K562 (cell line): Measurements from ENCODE around the gene BCAS2. TPM values are rescaled to one million over a fixed set of nuclear protein-coding genes. Genes with fewer than 3 reads are reported as not detected.

Experiments used
- ATAC-seq: fragments of 200-7000 bp; cut with Tn5 transposase; 3 replicates; pipeline ENCODE4 v1.9.1; 2020; ENCODE audit warnings: moderate library complexity
- BruUV-seq: library from RNA; stranded (reverse); fragments of 400-500 nt; replicated peaks from 2 replicates; lab custom pipeline; 2021; lab: Mats Ljungman, UMichigan
- CTCF ChIA-PET: fragments of 300-600 bp; formaldehyde crosslinking; extraction: SDS; loops from one replicate; lab custom pipeline; 2021; ENCODE audit warnings: low intra/inter-chr PET ratio; lab: Yijun Ruan, JAX
- POLR2A ChIA-PET: fragments of 300-600, 350-650 bp; sonication (Branson Sonifier 250); formaldehyde crosslinking; extraction: SDS; loops from one replicate; lab custom pipeline; 2021; ENCODE audit warnings: antibody characterized with exemption, inconsistent platforms; lab: Yijun Ruan, JAX
- DNase-seq, 4 experiments: peaks; one replicate each; pipeline versions ENCODE4 v3.0.0 to v3.0.0-alpha.2; 2011 to 2018; ENCODE audit warnings: low spot score in 3 of 4, mixed read lengths in 3 of 4; ENCODE audit errors: extremely low read depth in 1 of 4
- FAIRE-seq: peaks from 2 replicates; lab custom pipeline; 2011; peaks lifted over from hg19 to GRCh38; lab: Jason Lieb, UNC
- H2AFZ ChIP-seq: 2 replicates; pipeline ENCODE4 v1.6.0; 2011; ENCODE audit warnings: low read depth, low read length, control low read depth, inconsistent platforms
- H3K27ac ChIP-seq: fragments of 200-600 bp; 3 replicates; pipeline ENCODE4 v1.8.0; 2011; ENCODE audit warnings: low read depth, mild to moderate bottlenecking, control low read depth, inconsistent platforms, low read length, moderate library complexity, mixed read lengths; ENCODE audit errors: extremely low read depth
- H3K27me3 ChIP-seq, 2 experiments: fragments of 300-600 bp in 1 of 2; 2 replicates in 1 of 2; 3 replicates in 1 of 2; pipeline versions ENCODE4 v1.6.0 to v1.8.0; 2011; ENCODE audit warnings: inconsistent platforms in 2 of 2, low read length in 2 of 2, mild to moderate bottlenecking in 1 of 2, mixed read lengths in 1 of 2, moderate library complexity in 1 of 2; ENCODE audit not compliant: control insufficient read depth in 2 of 2, insufficient read depth in 2 of 2
- H3K36me3 ChIP-seq: fragments of 300-600 bp; 3 replicates; pipeline ENCODE4 v1.8.0; 2011; ENCODE audit warnings: mild to moderate bottlenecking, low read length, inconsistent platforms; ENCODE audit not compliant: control insufficient read depth, insufficient read depth
- H3K4me1 ChIP-seq, 2 experiments: fragments of 200-600 bp in 1 of 2; replicated peaks in 1 of 2; 2 replicates in 1 of 2; 3 replicates in 1 of 2; pipeline versions ENCODE4 v1.5.1 to v1.8.0; 2011; ENCODE audit warnings: inconsistent platforms in 2 of 2, low read length in 2 of 2, mild to moderate bottlenecking in 1 of 2, mixed read lengths in 1 of 2, moderate library complexity in 1 of 2; ENCODE audit not compliant: control insufficient read depth in 2 of 2, insufficient read depth in 2 of 2
- H3K4me2 ChIP-seq: 2 replicates; pipeline ENCODE4 v1.6.1; 2011; ENCODE audit warnings: low read length, control low read depth, inconsistent platforms, mixed read lengths; ENCODE audit not compliant: insufficient read depth
- H3K4me3 ChIP-seq: fragments of 200-600 bp; sonication (generic), shearing (Covaris generic); 2 replicates; pipeline ENCODE4 v1.5.1; 2016; ENCODE audit warnings: control low read depth, inconsistent platforms
- H3K79me2 ChIP-seq: fragments of 200-600 bp; 3 replicates; pipeline ENCODE4 v1.8.0; 2011; ENCODE audit warnings: low read length, inconsistent platforms; ENCODE audit not compliant: control insufficient read depth, insufficient read depth
- H3K9ac ChIP-seq, 2 experiments: 2 replicates each; pipeline versions ENCODE4 v1.6.0 to v1.6.1; 2011; ENCODE audit warnings: low read depth in 2 of 2, low read length in 2 of 2, control low read depth in 1 of 2, inconsistent platforms in 1 of 2, mild to moderate bottlenecking in 1 of 2, mixed read lengths in 1 of 2; ENCODE audit not compliant: insufficient read depth in 1 of 2
- H3K9me1 ChIP-seq: one replicate; pipeline ENCODE4 v1.6.0; 2011; ENCODE audit warnings: inconsistent platforms, mild to moderate bottlenecking, low read length, moderate library complexity; ENCODE audit not compliant: control insufficient read depth, insufficient read depth
- H3K9me3 ChIP-seq: replicated peaks from 2 replicates; pipeline ENCODE4 v1.5.1; 2011; ENCODE audit warnings: low read depth, low read length, inconsistent platforms; ENCODE audit not compliant: control insufficient read depth, insufficient read depth
- H4K20me1 ChIP-seq: replicated peaks from 2 replicates; pipeline ENCODE4 v1.6.1; 2011; ENCODE audit warnings: low read length, inconsistent platforms, mixed read lengths; ENCODE audit not compliant: control insufficient read depth, insufficient read depth
- ADNP ChIP-seq: fragments of 200-800 bp; sonication (Bioruptor generic); IDR thresholded peaks from 2 replicates; pipeline ENCODE4 v1.6.1; 2016; ENCODE audit warnings: missing genetic modification characterization, missing compliant biosample characterization
- ATF7 ChIP-seq: fragments of 450-650 bp; IDR thresholded peaks from 2 replicates; pipeline ENCODE4 v1.7.1; 2014; ENCODE audit warnings: mild to moderate bottlenecking, moderate library complexity
- BCOR ChIP-seq: fragments of 450-650 bp; IDR thresholded peaks from 2 replicates; pipeline ENCODE4 v1.6.1; 2016
- BHLHE40 ChIP-seq: IDR thresholded peaks from 2 replicates; pipeline ENCODE4 v1.6.1; 2011; ENCODE audit warnings: low read length, improper control_type of control experiment
- CBFA2T3 ChIP-seq: fragments of 450-650 bp; IDR thresholded peaks from 2 replicates; pipeline ENCODE4 v1.6.1; 2017
- CC2D1A ChIP-seq: fragments of 450-650 bp; IDR thresholded peaks from 2 replicates; pipeline ENCODE4 v1.6.1; 2017; ENCODE audit warnings: mild to moderate bottlenecking
- CTBP1 ChIP-seq: fragments of 450-650 bp; IDR thresholded peaks from 2 replicates; pipeline ENCODE4 v1.6.1; 2016; ENCODE audit warnings: borderline replicate concordance
- E2F6 ChIP-seq, 2 experiments: IDR thresholded peaks; 2 replicates each; pipeline ENCODE4 v1.6.1; 2011; ENCODE audit warnings: borderline replicate concordance in 1 of 2, control low read depth in 1 of 2, low read depth in 1 of 2, low read length in 1 of 2, mild to moderate bottlenecking in 1 of 2, mixed read lengths in 1 of 2, moderate library complexity in 1 of 2; ENCODE audit not compliant: insufficient read depth in 1 of 2, insufficient read length in 1 of 2, poor library complexity in 1 of 2, severe bottlenecking in 1 of 2; ENCODE audit errors: extremely low read depth in 1 of 2
- ETS2 ChIP-seq: IDR thresholded peaks from 2 replicates; pipeline ENCODE4 v1.6.1; 2016; ENCODE audit warnings: borderline replicate concordance, missing genetic modification characterization, mild to moderate bottlenecking, moderate library complexity, missing compliant biosample characterization; ENCODE audit not compliant: poor library complexity, severe bottlenecking
- ETV5 ChIP-seq: sonication (generic); formaldehyde crosslinking; IDR thresholded peaks from 2 replicates; pipeline ENCODE4 v1.4.0; 2020; ENCODE audit warnings: low read depth, mild to moderate bottlenecking, missing genetic modification reagents
- HMBOX1 ChIP-seq: sonication (generic); IDR thresholded peaks from 2 replicates; pipeline ENCODE4 v1.6.1; 2016
- JUND ChIP-seq, 2 experiments: IDR thresholded peaks; 2 replicates in 1 of 2; 3 replicates in 1 of 2; pipeline ENCODE4 v1.6.1; 2011; ENCODE audit warnings: borderline replicate concordance in 2 of 2, low read depth in 2 of 2, low read length in 2 of 2, improper control_type of control experiment in 1 of 2, missing biosample characterization in 1 of 2, missing genetic modification characterization in 1 of 2, missing genetic modification reagents in 1 of 2
- KAT2B ChIP-seq: IDR thresholded peaks from one replicate; pipeline ENCODE4 v1.6.1; 2012; ENCODE audit warnings: low read depth, mild to moderate bottlenecking, control low read depth, inconsistent platforms, low read length, moderate library complexity
- NCOA4 ChIP-seq: fragments of 450-650 bp; IDR thresholded peaks from 2 replicates; pipeline ENCODE4 v1.6.1; 2018; ENCODE audit warnings: mild to moderate bottlenecking; ENCODE audit not compliant: partially characterized antibody
- SMARCA4 ChIP-seq: fragments of 450-650 bp; IDR thresholded peaks from 2 replicates; pipeline ENCODE4 v1.6.1; 2016
- ZNF12 ChIP-seq: sonication (generic); formaldehyde crosslinking; IDR thresholded peaks from 2 replicates; pipeline ENCODE4 v1.4.0; 2020; ENCODE audit warnings: mild to moderate bottlenecking, missing genetic modification reagents
- ZNF41 ChIP-seq: fragments of 250-450 bp; sonication (Bioruptor Pico); conservative IDR thresholded peaks from 2 replicates; pipeline ENCODE4 v1.4.0; 2020; ENCODE audit warnings: mild to moderate bottlenecking
- ZNF507 ChIP-seq: conservative IDR thresholded peaks from 2 replicates; pipeline ENCODE4 v1.6.1; 2017; ENCODE audit warnings: missing genetic modification characterization, missing compliant biosample characterization
- WGBS: fragments of 100-300 bp; shearing (Covaris generic); methylation state at CpG from one replicate; pipeline ENCODE4 v1.1.6; 2016; ENCODE audit warnings: low coverage, mixed read lengths; ENCODE audit not compliant: insufficient coverage; ENCODE audit errors: missing lambda C conversion rate; 5-methylcytosine and 5-hydroxymethylcytosine counted together
- in situ Hi-C: fragments of 300-500 bp; cut with MboI; formaldehyde crosslinking; loops from 4 replicates; pipeline ENCODE4 v1.15.0; 2018; ENCODE audit warnings: inconsistent platforms, mixed read lengths
- intact Hi-C: fragments of 100-400 bp; cut with micrococcal nuclease; formaldehyde crosslinking; loops from 2 replicates; pipeline ENCODE4 v1.14.2; 2022
- polyA plus RNA-seq, 8 experiments: library from polyadenylated mRNA; depleted of rRNA in 4 of 8; stranded (reverse) in 5 of 8; unstranded in 3 of 8; fragments of >200 nt; fragmentation: Nextera tagmentation in 2 of 8; fragmentation: Illumina TruSeq in 1 of 8; extraction: Ambion mirVana in 2 of 8; extraction: Trizol in 1 of 8; gene quantifications; 2 replicates each; pipeline versions ENCODE4 v1.2.1 to v1.2.3, GENCODE V29; 2011 to 2014; ENCODE audit warnings: inconsistent platforms in 1 of 8, missing spikeins in 1 of 8
- total RNA-seq, 7 experiments: library from RNA; depleted of rRNA in 6 of 7; stranded (reverse); fragments of >200 nt in 6 of 7; fragmentation: Illumina TruSeq in 2 of 7; extraction: Trizol in 2 of 7; gene quantifications; 2 replicates each; pipeline versions ENCODE4 v1.2.1 to v1.2.3, GENCODE V29; 2011 to 2021; ENCODE audit warnings: low replicate concordance in 1 of 7
- TF ChIP-seq, protein P1 (sequence below): fragments of 450-650 bp; formaldehyde crosslinking; IDR thresholded peaks from 2 replicates; pipeline ENCODE4 v1.4.0; 2020; ENCODE audit warnings: mild to moderate bottlenecking, moderate library complexity

BCAS2 gene
- total and polyA plus RNA-seq, 9 of the 15 experiments (the other 6 are each of a cell fraction or from before 2014, with no cell fraction given): 59.3 to 183 (median 81.1) TPM

GRCh38 chr1:114521396-114522263 is 59.8 kb downstream of the BCAS2 start:
- H2AFZ ChIP-seq: peak overlapping the region; percentile 48
- peaks cover 12 to 20% of the 10 kb centered on the region in 2 experiments; a peak in 4 of 5 replicates for H3K4me1 ChIP-seq
- no peaks in the 10 kb centered on the region for H3K27me3 ChIP-seq
- H3K9ac ChIP-seq: peak overlapping the region in 1 of 2 experiments; percentile 65; a peak in 1 of 4 replicates
- FAIRE-seq: no peak
- no peaks in the 10 kb centered on the region for H3K9me1 ChIP-seq
- POLR2A ChIA-PET: interaction anchor here (0.8 to 1.9 kb wide), 4 partner anchors 10 to 1423 kb away, joined by 3 to 6 read pairs (median 6); partner anchors contain the start of gene TRIM33
- peak in 1 of 4 experiments; percentile 79 for DNase-seq
- BruUV-seq: no TSS peak
- H3K4me3 ChIP-seq: no peak overlapping the region
- WGBS: 31% methylated on average over 8 of the region's 8 CpGs
- H3K27ac ChIP-seq: peak overlapping the region; percentile 0; the same call in 1 of the 3 replicates
- CTCF ChIA-PET: no interaction called here
- H3K36me3 ChIP-seq: no peaks in the 10 kb centered on the region
- ATAC-seq: peak; percentile 35
- peak overlapping the region; percentile 21; the same call in 1 of the 2 replicates for H3K4me2 ChIP-seq
- intact Hi-C loops: no loop called here
- in situ Hi-C loops: no loop called here
- H3K9me3 ChIP-seq: no peaks in the 10 kb centered on the region
- H3K79me2 ChIP-seq: no peaks in the 10 kb centered on the region
- no peaks in the 10 kb centered on the region for H4K20me1 ChIP-seq
- TF ChIP-seq ETS2 (tag): no peak
- TF ChIP-seq BCOR: no peak
- TF ChIP-seq, protein P1, sequence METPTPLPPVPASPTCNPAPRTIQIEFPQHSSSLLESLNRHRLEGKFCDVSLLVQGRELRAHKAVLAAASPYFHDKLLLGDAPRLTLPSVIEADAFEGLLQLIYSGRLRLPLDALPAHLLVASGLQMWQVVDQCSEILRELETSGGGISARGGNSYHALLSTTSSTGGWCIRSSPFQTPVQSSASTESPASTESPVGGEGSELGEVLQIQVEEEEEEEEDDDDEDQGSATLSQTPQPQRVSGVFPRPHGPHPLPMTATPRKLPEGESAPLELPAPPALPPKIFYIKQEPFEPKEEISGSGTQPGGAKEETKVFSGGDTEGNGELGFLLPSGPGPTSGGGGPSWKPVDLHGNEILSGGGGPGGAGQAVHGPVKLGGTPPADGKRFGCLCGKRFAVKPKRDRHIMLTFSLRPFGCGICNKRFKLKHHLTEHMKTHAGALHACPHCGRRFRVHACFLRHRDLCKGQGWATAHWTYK (CRISPR knock-in tag): no peak
- TF ChIP-seq CBFA2T3: peak; percentile 63
- TF ChIP-seq E2F6 (IDR thresholded peaks at IDR 0.05; ENCODE audit: borderline replicate concordance in 1 of 2, extremely low read depth in 1 of 2, insufficient read depth in 1 of 2, insufficient read length in 1 of 2, low read depth in 1 of 2, low read length in 1 of 2, poor library complexity in 1 of 2, severe bottlenecking in 1 of 2): peak in 1 of 2 experiments; percentile 76
- TF ChIP-seq CTBP1: peak; percentile 48; the same call in 1 of the 2 replicates
- TF ChIP-seq BHLHE40: no peak
- no peak for TF ChIP-seq ZNF12 (CRISPR knock-in tag)
- TF ChIP-seq ZNF507: no peak
- peak; percentile 87; the same call in 1 of the 2 replicates for TF ChIP-seq CC2D1A
- no peak for TF ChIP-seq ZNF41 (CRISPR knock-in tag)
- 0 out of 2 replicates have a peak, but pooled peaks have one; percentile 14 for TF ChIP-seq ADNP (tag)
- TF ChIP-seq NCOA4: no peak
- peak; percentile 68 for TF ChIP-seq ATF7
- peak; percentile 95 for TF ChIP-seq HMBOX1
- no peak for TF ChIP-seq JUND (IDR thresholded peaks at IDR 0.05; ENCODE audit: borderline replicate concordance, low read depth, low read length)
- peak; percentile 40; the same call in 2 of the 3 replicates for TF ChIP-seq JUND (tag; IDR thresholded peaks at IDR 0.05; ENCODE audit: borderline replicate concordance, low read depth, low read length)
- TF ChIP-seq KAT2B: no peak
- TF ChIP-seq SMARCA4: 0 out of 2 replicates have a peak, but pooled peaks have one; percentile 22
- no peak for TF ChIP-seq ETV5 (CRISPR knock-in tag)
